Parathyroid adenoma (tissue), 2 donors: Measurements from ENCODE around the gene EPS8L1.

Experiments used
- H2AFZ ChIP-seq: fragments of 300-600 bp; sonication (generic); one replicate; pipeline ENCODE4 v1.7.0; 2017; ENCODE audit warnings: antibody characterized with exemption, mild to moderate bottlenecking
- H3K27ac ChIP-seq: fragments of 300-600 bp; sonication (generic); one replicate; pipeline ENCODE4 v1.7.0; 2017
- H3K27me3 ChIP-seq: fragments of 300-600 bp; sonication (generic); one replicate; pipeline ENCODE4 v1.7.0; 2017; ENCODE audit warnings: low read length; ENCODE audit not compliant: control insufficient read depth, insufficient read depth
- H3K36me3 ChIP-seq: fragments of 300-600 bp; sonication (generic); one replicate; pipeline ENCODE4 v1.7.0; 2017; ENCODE audit warnings: low read length; ENCODE audit not compliant: control insufficient read depth, insufficient read depth
- H3K4me1 ChIP-seq: fragments of 300-600 bp; sonication (generic); one replicate; pipeline ENCODE4 v1.7.0; 2017; ENCODE audit warnings: control low read depth
- H3K4me2 ChIP-seq: fragments of 300-600 bp; sonication (generic); one replicate; pipeline ENCODE4 v1.7.0; 2017; ENCODE audit warnings: low read length
- H3K4me3 ChIP-seq: fragments of 300-600 bp; sonication (generic); one replicate; pipeline ENCODE4 v1.7.0; 2017; ENCODE audit warnings: low read depth, low read length
- H3K79me2 ChIP-seq: fragments of 300-600 bp; sonication (generic); one replicate; pipeline ENCODE4 v1.7.0; 2017; ENCODE audit warnings: control low read depth
- H3K9ac ChIP-seq: fragments of 300-600 bp; sonication (generic); one replicate; pipeline ENCODE4 v1.7.0; 2017; ENCODE audit warnings: mild to moderate bottlenecking
- H3K9me3 ChIP-seq: fragments of 300-600 bp; sonication (generic); one replicate; pipeline ENCODE4 v1.7.0; 2017; ENCODE audit warnings: low read length; ENCODE audit not compliant: control insufficient read depth
- TF ChIP-seq, protein P1 (sequence below): fragments of 300-600 bp; sonication (generic); IDR thresholded peaks from one replicate; pipeline ENCODE4 v1.7.0; 2017; ENCODE audit warnings: antibody characterized with exemption, mild to moderate bottlenecking
- donor health status: primary hyperparathyroidism.

Gene EPS8L1

DNA sequence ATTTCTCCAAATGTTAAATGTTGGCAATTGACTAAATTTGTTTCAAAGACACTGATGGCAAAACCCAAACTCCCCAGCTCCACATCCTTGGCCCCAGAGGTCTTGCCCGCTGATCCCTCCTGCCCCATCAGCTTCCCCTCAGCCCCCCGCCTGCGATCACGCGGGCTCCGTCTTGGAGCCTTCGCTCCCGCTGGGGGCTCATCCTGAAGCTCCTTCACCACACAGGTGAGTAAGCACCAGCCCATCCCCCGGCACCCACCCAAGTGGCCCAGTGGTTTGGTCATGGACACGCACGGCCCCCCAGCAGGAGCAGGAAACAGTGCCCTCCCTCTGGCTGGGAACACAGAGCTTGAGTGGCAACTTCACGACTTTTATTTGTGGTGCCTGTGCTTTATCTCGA lies 14.9 kb downstream of the EPS8L1 start:
- no peak overlapping the region for H3K4me2 ChIP-seq
- TF ChIP-seq, protein P1, sequence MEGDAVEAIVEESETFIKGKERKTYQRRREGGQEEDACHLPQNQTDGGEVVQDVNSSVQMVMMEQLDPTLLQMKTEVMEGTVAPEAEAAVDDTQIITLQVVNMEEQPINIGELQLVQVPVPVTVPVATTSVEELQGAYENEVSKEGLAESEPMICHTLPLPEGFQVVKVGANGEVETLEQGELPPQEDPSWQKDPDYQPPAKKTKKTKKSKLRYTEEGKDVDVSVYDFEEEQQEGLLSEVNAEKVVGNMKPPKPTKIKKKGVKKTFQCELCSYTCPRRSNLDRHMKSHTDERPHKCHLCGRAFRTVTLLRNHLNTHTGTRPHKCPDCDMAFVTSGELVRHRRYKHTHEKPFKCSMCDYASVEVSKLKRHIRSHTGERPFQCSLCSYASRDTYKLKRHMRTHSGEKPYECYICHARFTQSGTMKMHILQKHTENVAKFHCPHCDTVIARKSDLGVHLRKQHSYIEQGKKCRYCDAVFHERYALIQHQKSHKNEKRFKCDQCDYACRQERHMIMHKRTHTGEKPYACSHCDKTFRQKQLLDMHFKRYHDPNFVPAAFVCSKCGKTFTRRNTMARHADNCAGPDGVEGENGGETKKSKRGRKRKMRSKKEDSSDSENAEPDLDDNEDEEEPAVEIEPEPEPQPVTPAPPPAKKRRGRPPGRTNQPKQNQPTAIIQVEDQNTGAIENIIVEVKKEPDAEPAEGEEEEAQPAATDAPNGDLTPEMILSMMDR = no peak
- H3K9ac ChIP-seq = no peak overlapping the region
- H3K79me2 ChIP-seq = no peaks in the 10 kb centered on the region
- no peak overlapping the region for H3K4me3 ChIP-seq
- H3K9me3 ChIP-seq = no peaks in the 10 kb centered on the region
- H3K36me3 ChIP-seq = no peaks in the 10 kb centered on the region
- no peak overlapping the region for H2AFZ ChIP-seq
- H3K27ac ChIP-seq = no peak overlapping the region
- no peaks in the 10 kb centered on the region for H3K27me3 ChIP-seq
- no peaks in the 10 kb centered on the region for H3K4me1 ChIP-seq

DNA sequence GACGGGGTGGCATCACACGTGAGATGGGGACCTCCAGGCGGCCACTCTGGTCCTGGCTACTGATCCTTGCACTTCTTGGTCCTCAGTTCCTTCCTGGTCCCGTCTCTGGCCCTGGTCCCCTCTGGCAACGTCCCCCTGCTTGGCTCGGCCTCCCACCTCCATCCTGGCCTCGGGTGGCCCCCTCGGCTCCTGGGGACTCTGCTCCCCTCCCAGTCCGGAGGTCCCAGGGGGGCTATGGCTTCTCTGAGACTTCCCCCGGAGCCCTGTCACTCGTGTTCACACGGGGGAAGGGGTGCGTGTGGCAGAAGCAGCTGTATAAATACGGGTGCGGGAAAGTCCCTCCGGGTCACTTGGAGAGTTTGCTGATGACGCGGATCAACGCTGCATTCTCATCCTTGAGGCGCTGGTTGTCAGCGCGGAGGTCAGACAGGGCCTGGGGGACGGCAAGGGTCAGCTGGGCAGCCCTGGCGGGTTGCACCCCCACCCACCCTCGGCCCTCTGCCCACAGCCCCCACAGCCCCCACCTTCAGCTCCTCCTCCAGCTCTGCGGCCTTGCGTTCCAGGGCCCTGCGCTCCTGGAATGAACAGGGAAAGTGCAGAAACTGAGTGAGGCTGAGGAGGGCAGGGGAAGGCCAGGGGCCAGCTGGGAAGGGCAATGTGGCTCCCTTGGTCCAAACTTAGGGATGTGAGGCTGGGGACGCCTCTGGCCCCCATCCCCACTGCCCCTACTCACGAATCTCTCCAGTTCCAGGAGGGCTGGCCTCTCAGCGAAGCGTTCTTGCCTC lies 15.6 kb downstream of the EPS8L1 start:
- Histone ChIP-seq H3K4me3 (no peak overlapping the region), H3K4me1 (no peaks in the 10 kb centered on the region)

DNA sequence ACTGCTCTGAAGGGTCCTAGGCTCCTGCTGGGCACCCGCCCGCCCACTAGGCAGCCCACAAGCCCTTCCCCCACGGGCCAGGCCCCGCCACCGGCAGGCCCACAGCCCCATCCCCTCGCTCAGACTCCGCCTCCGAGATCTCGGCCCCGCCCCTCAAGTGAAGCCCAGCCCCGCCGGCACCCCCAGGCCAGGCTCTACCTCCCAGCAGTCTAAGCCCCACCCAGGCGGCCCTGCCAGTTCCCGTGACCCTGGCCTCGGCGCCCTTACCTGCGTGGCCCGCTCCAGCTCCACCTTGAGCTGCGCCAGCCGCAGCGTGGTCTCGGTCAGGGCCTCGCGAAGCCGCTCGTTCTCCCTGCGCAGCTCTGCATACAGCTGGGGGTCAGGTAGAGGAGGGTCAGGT lies 16.3 kb downstream of the EPS8L1 start:
- no peaks in the 10 kb centered on the region for H3K36me3 ChIP-seq
- no peaks in the 10 kb centered on the region for H3K79me2 ChIP-seq
- no peak overlapping the region for H2AFZ ChIP-seq
- H3K27me3 ChIP-seq = no peaks in the 10 kb centered on the region
- TF ChIP-seq, protein P1 = no peak
- no peak overlapping the region for H3K4me2 ChIP-seq
- no peak overlapping the region for H3K9ac ChIP-seq
- no peaks in the 10 kb centered on the region for H3K9me3 ChIP-seq
- H3K4me1 ChIP-seq = no peaks in the 10 kb centered on the region
- no peak overlapping the region for H3K27ac ChIP-seq
- H3K4me3 ChIP-seq = no peak overlapping the region

More for the DNA sequence above, 15.6 kb downstream of the EPS8L1 start:
- H3K9me3 ChIP-seq = no peaks in the 10 kb centered on the region
- no peak overlapping the region for H3K9ac ChIP-seq
- no peaks in the 10 kb centered on the region for H3K79me2 ChIP-seq
- TF ChIP-seq, protein P1 = no peak
- H3K27ac ChIP-seq = no peak overlapping the region
- H2AFZ ChIP-seq = no peak overlapping the region
- H3K36me3 ChIP-seq = no peaks in the 10 kb centered on the region
- no peak overlapping the region for H3K4me2 ChIP-seq
- no peaks in the 10 kb centered on the region for H3K27me3 ChIP-seq

DNA sequence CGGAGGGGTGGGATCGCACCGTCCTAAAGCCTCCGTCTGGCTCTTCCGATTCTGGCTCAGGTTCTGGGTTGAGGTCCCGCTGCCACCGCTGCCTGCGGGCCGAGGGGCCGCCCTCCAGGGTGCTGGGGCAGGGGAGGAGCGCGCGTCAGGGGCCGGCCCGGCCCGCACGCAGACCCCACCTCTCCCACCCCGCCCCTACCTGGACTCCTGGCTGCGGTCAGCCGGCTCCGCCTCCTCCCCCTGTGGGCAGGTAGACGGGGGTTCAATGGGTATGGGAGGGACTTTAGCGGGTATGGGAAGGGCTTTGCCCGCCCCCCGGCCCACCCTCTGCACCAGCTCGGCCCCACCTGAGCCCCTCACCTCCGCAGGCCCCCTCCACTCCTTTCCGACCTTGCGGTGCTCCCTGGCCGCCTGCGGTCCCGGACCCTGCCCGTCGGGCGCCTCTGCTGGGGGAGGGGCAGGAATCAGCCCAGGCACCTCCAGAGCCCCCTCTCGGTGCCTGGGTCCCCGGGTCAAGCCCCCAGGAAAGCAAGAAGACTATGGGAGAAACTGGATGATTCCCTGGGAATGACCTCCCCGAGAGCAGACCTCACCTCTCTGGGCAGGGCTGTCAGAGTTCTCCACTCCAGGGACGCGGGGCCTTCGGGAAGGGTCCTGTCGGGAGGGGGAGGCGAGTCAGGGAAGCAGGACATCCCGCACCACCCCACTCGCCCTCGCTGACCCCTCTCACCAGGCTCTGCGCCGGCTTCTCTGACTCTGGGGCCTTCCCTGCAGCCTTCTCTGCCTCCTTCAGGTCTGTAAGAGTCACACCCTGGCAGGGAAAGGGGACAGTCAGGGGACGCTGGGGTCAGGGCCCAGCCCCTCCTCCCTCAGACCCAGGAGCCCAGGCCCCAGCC lies 17.0 kb downstream of the EPS8L1 start:
- H2AFZ ChIP-seq = no peak overlapping the region
- TF ChIP-seq, protein P1 = no peak
- no peak overlapping the region for H3K27ac ChIP-seq
- H3K9me3 ChIP-seq = no peaks in the 10 kb centered on the region
- no peak overlapping the region for H3K9ac ChIP-seq
- H3K4me2 ChIP-seq = no peak overlapping the region
- H3K79me2 ChIP-seq = no peaks in the 10 kb centered on the region
- no peaks in the 10 kb centered on the region for H3K27me3 ChIP-seq
- H3K4me1 ChIP-seq = no peaks in the 10 kb centered on the region
- H3K36me3 ChIP-seq = no peaks in the 10 kb centered on the region
- no peak overlapping the region for H3K4me3 ChIP-seq
